Liver (tissue), 3 donors: ENCODE measurements around the gene PRKCSH.

ENCODE experiments used
- ATF3 ChIP-seq: IDR thresholded peaks from 2 replicates; pipeline ENCODE4 v1.6.1; 2016; ENCODE audit warnings: antibody characterized with exemption
- CTCF ChIP-seq: fragments of 150-350 bp; IDR thresholded peaks from 2 replicates; pipeline ENCODE4 v1.5.1; 2017; ENCODE audit warnings: improper control_type of control experiment, low read depth, low read length; ENCODE audit not compliant: missing input control
- MAX ChIP-seq: IDR thresholded peaks from 2 replicates; pipeline ENCODE4 v1.6.1; 2016; ENCODE audit warnings: antibody characterized with exemption
- REST ChIP-seq: IDR thresholded peaks from 2 replicates; pipeline ENCODE4 v1.6.1; 2016; ENCODE audit warnings: antibody characterized with exemption, mild to moderate bottlenecking
- RXRA ChIP-seq, 2 donors: IDR thresholded peaks; 2 replicates each; pipeline ENCODE4 v1.6.1; 2017 to 2018; ENCODE audit warnings: antibody characterized with exemption in 2 of 2, mild to moderate bottlenecking in 1 of 2
- SP1 ChIP-seq: IDR thresholded peaks from 2 replicates; pipeline ENCODE4 v1.6.1; 2018; ENCODE audit warnings: antibody characterized with exemption, mild to moderate bottlenecking
- donor health status: healthy.
- donor health status: healthy.

- no peak for TF ChIP-seq CTCF
- TF ChIP-seq RXRA (IDR thresholded peaks at IDR 0.05), result no peak
- no peak for TF ChIP-seq MAX
- no peak for TF ChIP-seq REST
- no peak for TF ChIP-seq ATF3
- TF ChIP-seq SP1, result no peak
Observed at GRCh38 chr19:11448410-11448809, 13.0 kb downstream of the PRKCSH start.
